Measurements from ENCODE around the gene SELL.
"Not testable (repeated sequence)": the region's sequence is repeated elsewhere in the genome, so short reads cannot be mapped to it uniquely, and the experiment has no call there.

The SELL gene

GRCh38 chr1:169701261-169702005 is 10.0 kb downstream of the SELL start:
- no peak for DNase-seq

GRCh38 chr1:169699707-169700106 is 11.7 kb downstream of the SELL start:
- DNase-seq, result no peak

GRCh38 chr1:169698976-169699375 is 12.4 kb downstream of the SELL start:
- no peak for DNase-seq

- no peak for DNase-seq
These were observed 13.7 kb downstream of the SELL start for GRCh38 chr1:169697755-169698154.

GRCh38 chr1:169696273-169697100 is 14.9 kb downstream of the SELL start:
- no peak for DNase-seq

- DNase-seq, result no peak
These were observed 16.9 kb downstream of the SELL start for GRCh38 chr1:169694304-169695075.

- no peak for DNase-seq
These were observed 18.5 kb downstream of the SELL start for GRCh38 chr1:169692756-169693460.

- no peak for DNase-seq
These were observed 20.9 kb downstream of the SELL start for GRCh38 chr1:169690489-169690888.

- no peak for DNase-seq
These were observed 22.0 kb downstream of the SELL start for GRCh38 chr1:169689395-169689794.

- DNase-seq, result not testable (repeated sequence)
These were observed 23.0 kb downstream of the SELL start for GRCh38 chr1:169688377-169688776.

- no peak for DNase-seq
These were observed 27.8 kb downstream of the SELL start for GRCh38 chr1:169683661-169684060.

GRCh38 chr1:169683168-169683567 is 28.3 kb downstream of the SELL start:
- not testable (repeated sequence) for DNase-seq

- DNase-seq, result no peak
These were observed 29.3 kb downstream of the SELL start for GRCh38 chr1:169682071-169682470.

GRCh38 chr1:169681140-169681539 is 30.3 kb downstream of the SELL start:
- DNase-seq, result no peak

- no peak for DNase-seq
These were observed 30.9 kb downstream of the SELL start for GRCh38 chr1:169680377-169681019.

- DNase-seq, result no peak
These were observed 31.7 kb downstream of the SELL start for GRCh38 chr1:169679692-169680091.

GRCh38 chr1:169676001-169676400 is 35.4 kb downstream of the SELL start:
- DNase-seq, result no peak

GRCh38 chr1:169670836-169671235 is 40.6 kb downstream of the SELL start:
- no peak for DNase-seq

GRCh38 chr1:169670244-169670643 is 41.2 kb downstream of the SELL start:
- not testable (repeated sequence) for DNase-seq

- not testable (repeated sequence) for DNase-seq
These were observed 43.5 kb downstream of the SELL start for GRCh38 chr1:169667699-169668596.

GRCh38 chr1:169667227-169667639 is 44.2 kb downstream of the SELL start:
- not testable (repeated sequence) for DNase-seq
